A549 (cell line): ENCODE data around the gene RADX. TPM values are rescaled to one million over a fixed set of nuclear protein-coding genes. Genes with fewer than 3 reads are reported as not detected.

Experiments used
- ATAC-seq, 2 experiments: fragments of 200-7000 bp in 1 of 2; fragments of >200 bp in 1 of 2; cut with Nextera tagmentation in 1 of 2; cut with Tn5 transposase in 1 of 2; 3 replicates each; pipeline versions ENCODE4 v1.8.0 to v1.9.1; 2018 to 2020; ENCODE audit warnings: mild to moderate bottlenecking in 1 of 2, moderate library complexity in 1 of 2
- CTCF ChIA-PET: fragments of 300-600 bp; sonication (Branson Sonifier 250); formaldehyde crosslinking; extraction: SDS; loops from one replicate; lab custom pipeline; 2021; ENCODE audit warnings: antibody characterized with exemption, inconsistent platforms; lab: Yijun Ruan, JAX
- POLR2A ChIA-PET: fragments of 350-600 bp; formaldehyde crosslinking; extraction: SDS; loops from one replicate; lab custom pipeline; 2021; ENCODE audit warnings: antibody characterized with exemption, inconsistent platforms; lab: Yijun Ruan, JAX
- DNase-seq, 2 experiments: peaks; one replicate each; pipeline versions ENCODE4 v3.0.0 to v3.0.0-alpha.2; 2011 to 2016; ENCODE audit warnings: low read depth in 1 of 2, low spot score in 1 of 2
- FAIRE-seq: peaks from 2 replicates; lab custom pipeline; 2011; peaks lifted over from hg19 to GRCh38; lab: Jason Lieb, UNC
- H3K27ac ChIP-seq, 2 experiments: fragments of >200 bp; sonication (Bioruptor Twin); formaldehyde crosslinking; 3 replicates each; pipeline ENCODE4 v1.5.1; 2016 to 2017
- H3K4me1 ChIP-seq: fragments of >200 bp; sonication (Bioruptor Twin); formaldehyde crosslinking; 3 replicates; pipeline ENCODE4 v1.6.1; 2016
- H3K4me2 ChIP-seq: fragments of >200 bp; sonication (Bioruptor Twin); formaldehyde crosslinking; 3 replicates; pipeline ENCODE4 v1.6.1; 2016
- H3K4me3 ChIP-seq: fragments of >200 bp; sonication (Bioruptor Twin); formaldehyde crosslinking; 3 replicates; pipeline ENCODE4 v1.5.1; 2016
- H3K9me3 ChIP-seq: fragments of >200 bp; sonication (Bioruptor Twin); formaldehyde crosslinking; 3 replicates; pipeline ENCODE4 v1.6.1; 2016
- CBX2 ChIP-seq: fragments of 200-600 bp; sonication (generic); IDR thresholded peaks from 2 replicates; pipeline ENCODE4 v1.6.1; 2016; ENCODE audit warnings: low read depth, mild to moderate bottlenecking, borderline replicate concordance
- CEBPB ChIP-seq, 2 experiments: fragments of >200 bp in 1 of 2; sonication (Bioruptor Twin) in 1 of 2; formaldehyde crosslinking in 1 of 2; IDR thresholded peaks; 2 replicates each; pipeline ENCODE4 v1.6.1; 2012 to 2016
- EP300 ChIP-seq, 2 experiments: fragments of >200 bp; sonication (Bioruptor Twin); formaldehyde crosslinking; IDR thresholded peaks; 2 replicates in 1 of 2; 3 replicates in 1 of 2; pipeline ENCODE4 v1.6.1; 2016 to 2017
- ESRRA ChIP-seq: fragments of 150-350 bp; IDR thresholded peaks from 2 replicates; pipeline ENCODE4 v1.6.1; 2014; ENCODE audit warnings: mild to moderate bottlenecking, low read length, borderline replicate concordance
- FOSB ChIP-seq: fragments of 250-450 bp; sonication (Bioruptor Pico); IDR thresholded peaks from 2 replicates; pipeline ENCODE4 v1.5.0; 2020; ENCODE audit warnings: mild to moderate bottlenecking, moderate library complexity
- FOSL2 ChIP-seq, 2 experiments: fragments of 450-650 bp in 1 of 2; fragments of >200 bp in 1 of 2; sonication (Bioruptor Twin) in 1 of 2; formaldehyde crosslinking; IDR thresholded peaks; 2 replicates each; pipeline versions ENCODE4 v1.5.0 to v1.6.1; 2016 to 2020; ENCODE audit warnings: mild to moderate bottlenecking in 1 of 2, moderate library complexity in 1 of 2
- HEYL ChIP-seq: fragments of 250-450 bp; sonication (Bioruptor Pico); IDR thresholded peaks from 2 replicates; pipeline ENCODE4 v1.8.0; 2021; ENCODE audit warnings: mild to moderate bottlenecking, moderate library complexity
- HOXB13 ChIP-seq: fragments of 250-450 bp; sonication (Bioruptor Pico); IDR thresholded peaks from 2 replicates; pipeline ENCODE4 v1.5.0; 2020; ENCODE audit warnings: low read depth, mild to moderate bottlenecking, moderate library complexity
- JUN ChIP-seq, 2 experiments: fragments of >200 bp; sonication (Bioruptor Twin); formaldehyde crosslinking; IDR thresholded peaks; 2 replicates in 1 of 2; 3 replicates in 1 of 2; pipeline ENCODE4 v1.6.1; 2016 to 2017
- JUNB ChIP-seq: fragments of >200 bp; sonication (Bioruptor Twin); formaldehyde crosslinking; IDR thresholded peaks from 2 replicates; pipeline ENCODE4 v1.6.1; 2016
- KDM1A ChIP-seq: fragments of 200-600 bp; sonication (generic); IDR thresholded peaks from 2 replicates; pipeline ENCODE4 v1.6.1; 2016; ENCODE audit warnings: low read depth, mild to moderate bottlenecking
- NFE2L2 ChIP-seq: fragments of 150-350 bp; conservative IDR thresholded peaks from 2 replicates; pipeline ENCODE4 v1.6.1; 2014; ENCODE audit warnings: low read length
- PHF8 ChIP-seq: fragments of 200-600 bp; sonication (generic); IDR thresholded peaks from 2 replicates; pipeline ENCODE4 v1.6.1; 2016; ENCODE audit warnings: low read depth, mild to moderate bottlenecking, antibody characterized with exemption, moderate library complexity, borderline replicate concordance
- POLR2AphosphoS2 ChIP-seq: conservative IDR thresholded peaks from 2 replicates; pipeline ENCODE4 v1.6.1; 2012; ENCODE audit warnings: low read length, improper control_type of control experiment, inconsistent platforms
- RARB ChIP-seq: fragments of 250-450 bp; sonication (Bioruptor Pico); IDR thresholded peaks from 2 replicates; pipeline ENCODE4 v1.8.0; 2021; ENCODE audit warnings: mild to moderate bottlenecking, moderate library complexity
- SREBF2 ChIP-seq: fragments of 450-650 bp; IDR thresholded peaks from 2 replicates; pipeline ENCODE4 v1.6.1; 2014; ENCODE audit warnings: mild to moderate bottlenecking, moderate library complexity
- TFCP2L1 ChIP-seq: fragments of 250-450 bp; sonication (Bioruptor Pico); IDR thresholded peaks from 2 replicates; pipeline ENCODE4 v1.5.0; 2021; ENCODE audit warnings: mild to moderate bottlenecking
- TP53 ChIP-seq: fragments of 250-450 bp; sonication (Bioruptor Pico); IDR thresholded peaks from 2 replicates; pipeline ENCODE4 v1.5.0; 2021; ENCODE audit warnings: mild to moderate bottlenecking, moderate library complexity
- ZC3H11A ChIP-seq: fragments of 450-650 bp; IDR thresholded peaks from 2 replicates; pipeline ENCODE4 v1.6.1; 2014; ENCODE audit warnings: antibody characterized with exemption, mild to moderate bottlenecking
- ZSCAN20 ChIP-seq: fragments of 250-450 bp; sonication (Bioruptor Pico); IDR thresholded peaks from 2 replicates; pipeline ENCODE4 v1.8.0; 2022; ENCODE audit warnings: mild to moderate bottlenecking, moderate library complexity
- WGBS: methylation state at CpG from one replicate; pipeline ENCODE4 v1.1.6; 2017; ENCODE audit errors: missing lambda C conversion rate; 5-methylcytosine and 5-hydroxymethylcytosine counted together
- polyA plus RNA-seq, 4 experiments: library from polyadenylated mRNA; depleted of rRNA in 3 of 4; stranded (reverse); fragments of >200 nt; fragmentation: RNase III in 1 of 4; extraction: RNeasy Plus Mini Kit Qiagen cat#74134 plus additional on column Dnase treatment in 1 of 4; gene quantifications; 2 replicates in 3 of 4; 3 replicates in 1 of 4; pipeline ENCODE4 v1.2.3, GENCODE V29; 2011 to 2017
- TF ChIP-seq, protein P1 (sequence below): IDR thresholded peaks from 2 replicates; pipeline ENCODE4 v1.6.1; 2012
- TF ChIP-seq, protein P2 (sequence below): IDR thresholded peaks from 2 replicates; pipeline ENCODE4 v1.6.1; 2012
- TF ChIP-seq, protein P3 (sequence below): fragments of 150-350 bp; IDR thresholded peaks from 2 replicates; pipeline ENCODE4 v1.6.1; 2014; ENCODE audit warnings: low read depth, mild to moderate bottlenecking, low read length
- TF ChIP-seq, protein P4 (sequence below): fragments of >200 bp; sonication (Bioruptor Twin); formaldehyde crosslinking; IDR thresholded peaks from 2 replicates; pipeline ENCODE4 v1.6.1; 2016

The RADX gene
- polyA plus RNA-seq, 2 of the 4 experiments (the other 2 are of a cell fraction), result 0.12 to 0.25 TPM

DNA sequence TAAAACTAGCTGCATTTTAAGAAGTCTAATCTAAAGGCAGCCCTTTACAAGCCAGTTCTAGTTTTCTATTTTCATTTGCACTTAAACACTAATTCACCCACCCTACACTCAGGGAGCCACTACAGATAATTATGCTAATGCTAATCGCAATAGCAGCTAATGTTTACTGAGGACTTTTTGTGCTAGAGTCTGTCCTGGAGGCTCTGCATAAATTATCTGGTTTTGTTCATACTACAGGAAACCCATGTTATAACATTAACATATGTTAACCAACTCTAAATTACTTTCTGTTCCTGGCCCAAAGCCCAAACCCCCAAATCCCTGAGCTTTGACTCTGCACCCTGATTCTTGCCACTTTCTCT lies 480 bp upstream of the RADX start:
- TF ChIP-seq, protein P1, sequence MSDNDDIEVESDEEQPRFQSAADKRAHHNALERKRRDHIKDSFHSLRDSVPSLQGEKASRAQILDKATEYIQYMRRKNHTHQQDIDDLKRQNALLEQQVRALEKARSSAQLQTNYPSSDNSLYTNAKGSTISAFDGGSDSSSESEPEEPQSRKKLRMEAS, result no peak
- TF ChIP-seq NFE2L2 (no peak), HEYL (CRISPR knock-in tag) (no peak)
- TF ChIP-seq, all 56 proteins: peak for 0
- CTCF ChIA-PET, result interaction anchor here (0.9 kb wide), 1 partner anchor 8 kb away, joined by 3 read pairs; no protein-coding TSS in a partner anchor
- POLR2A ChIA-PET, result no interaction called here
- WGBS, result 55% methylated on average over 1 of the region's 1 CpG
- Histone ChIP-seq H3K9me3 (no peaks in the 10 kb centered on the region), H3K27ac (no peak overlapping the region), H3K4me1 (no peaks in the 10 kb centered on the region), H3K4me2 (peak overlapping the region; percentile 89), H3K4me3 (peak overlapping the region; percentile 50)
- no peak for DNase-seq
- no peak for ATAC-seq
- FAIRE-seq, result no peak

DNA sequence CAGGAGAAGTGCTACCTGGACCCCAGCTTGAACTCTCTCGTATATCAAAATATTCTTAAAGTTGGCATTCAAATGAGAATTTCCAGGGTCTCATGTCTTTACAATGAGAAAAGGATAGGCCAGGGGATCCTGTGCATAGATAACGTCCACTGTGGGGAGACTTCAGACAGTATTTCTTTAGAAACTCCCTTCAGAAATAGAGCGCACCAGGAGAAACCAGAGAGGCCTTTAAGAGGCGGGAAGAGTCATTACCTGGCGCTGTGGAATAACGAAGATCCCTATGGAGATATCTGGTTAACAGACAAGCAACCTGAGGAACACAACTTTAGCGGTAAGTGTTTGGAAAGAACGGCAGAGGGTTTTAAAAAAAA lies 600 bp downstream of the RADX start:
- 4% methylated on average over 8 of the region's 8 CpGs for WGBS
- ATAC-seq (peak in 1 of 2 experiments; percentile 66; a peak in 3 of 6 replicates), DNase-seq (no peak), FAIRE-seq (no peak)
- CTCF ChIA-PET, result interaction anchor here (0.7 kb wide), 1 partner anchor 9 kb away, joined by 3 read pairs; no protein-coding TSS in a partner anchor
- Histone ChIP-seq H3K9me3 (no peaks in the 10 kb centered on the region), H3K27ac (no peak overlapping the region), H3K4me2 (peak overlapping the region; percentile 89), H3K4me1 (no peaks in the 10 kb centered on the region), H3K4me3 (peak overlapping the region; percentile 50)
- POLR2A ChIA-PET, result no interaction called here
- TF ChIP-seq CEBPB (IDR thresholded peaks at IDR 0.05) (no peak), ZC3H11A (no peak), KDM1A (no peak), EP300 (IDR thresholded peaks at IDR 0.05) (no peak), JUNB (no peak), JUN (IDR thresholded peaks at IDR 0.05) (no peak)

DNA sequence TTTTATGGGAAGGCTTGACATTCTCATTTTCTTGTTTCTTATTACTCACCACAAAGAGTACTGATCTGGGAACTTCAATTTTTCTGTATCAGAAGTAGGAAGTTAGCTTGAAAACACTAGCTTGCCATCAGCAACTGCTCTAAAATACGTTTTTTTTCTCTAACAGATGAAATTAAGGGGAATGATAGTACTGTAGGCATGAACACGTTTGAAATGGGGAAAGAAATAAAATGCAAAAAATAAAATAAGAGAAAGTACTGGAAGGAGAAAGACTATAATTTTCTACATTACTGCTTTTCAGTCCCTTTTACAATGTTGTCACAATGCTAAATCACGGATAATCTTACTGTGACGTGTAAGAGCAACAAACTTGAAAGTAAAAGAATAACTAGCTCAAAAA lies 1.5 kb downstream of the RADX start:
- DNase-seq (no peak), FAIRE-seq (peak; percentile 76), ATAC-seq (no peak)
- ChIA-PET POLR2A (no interaction called here), CTCF (interaction anchor here (0.7 kb wide), 1 partner anchor 8 kb away, joined by 3 read pairs; no protein-coding TSS in a partner anchor)
- Histone ChIP-seq H3K9me3 (no peaks in the 10 kb centered on the region), H3K4me2 (no peak overlapping the region), H3K27ac (no peak overlapping the region), H3K4me1 (no peaks in the 10 kb centered on the region), H3K4me3 (no peak overlapping the region)
- 37% methylated on average over 4 of the region's 4 CpGs for WGBS
- TF ChIP-seq JUNB (no peak), ZSCAN20 (CRISPR knock-in tag) (no peak), FOSL2 (IDR thresholded peaks at IDR 0.05) (no peak), FOSL2 (CRISPR knock-in tag; IDR thresholded peaks at IDR 0.05) (no peak), EP300 (IDR thresholded peaks at IDR 0.05) (no peak), RARB (no peak), PHF8 (no peak), TFCP2L1 (CRISPR knock-in tag) (no peak), ESRRA (no peak), TP53 (CRISPR knock-in tag) (no peak), POLR2AphosphoS2 (no peak)
- TF ChIP-seq, protein P2, sequence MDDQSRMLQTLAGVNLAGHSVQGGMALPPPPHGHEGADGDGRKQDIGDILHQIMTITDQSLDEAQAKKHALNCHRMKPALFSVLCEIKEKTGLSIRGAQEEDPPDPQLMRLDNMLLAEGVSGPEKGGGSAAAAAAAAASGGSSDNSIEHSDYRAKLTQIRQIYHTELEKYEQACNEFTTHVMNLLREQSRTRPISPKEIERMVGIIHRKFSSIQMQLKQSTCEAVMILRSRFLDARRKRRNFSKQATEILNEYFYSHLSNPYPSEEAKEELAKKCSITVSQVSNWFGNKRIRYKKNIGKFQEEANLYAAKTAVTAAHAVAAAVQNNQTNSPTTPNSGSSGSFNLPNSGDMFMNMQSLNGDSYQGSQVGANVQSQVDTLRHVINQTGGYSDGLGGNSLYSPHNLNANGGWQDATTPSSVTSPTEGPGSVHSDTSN, result no peak

DNA sequence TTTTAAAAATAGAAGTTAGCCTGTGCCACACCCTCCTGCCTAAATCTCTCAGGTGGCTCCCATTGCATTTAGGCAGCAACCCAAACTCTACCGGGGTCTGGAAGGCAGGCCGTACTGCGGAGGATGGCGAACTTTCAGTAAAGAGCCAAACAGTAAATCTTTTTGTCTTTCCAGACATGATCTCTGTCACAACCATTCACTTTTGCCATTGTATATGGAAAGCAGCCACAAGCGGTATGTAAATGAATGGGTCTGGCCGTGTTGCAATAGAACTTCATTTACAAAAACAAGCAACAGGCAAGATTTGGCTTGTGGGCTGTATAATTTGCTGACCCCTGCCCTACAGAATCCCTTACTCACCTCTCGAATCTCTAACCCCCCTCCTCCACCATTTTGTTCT lies 3.3 kb downstream of the RADX start:
- Histone ChIP-seq H3K4me1 (no peaks in the 10 kb centered on the region), H3K9me3 (no peaks in the 10 kb centered on the region), H3K4me3 (no peak overlapping the region), H3K4me2 (no peak overlapping the region), H3K27ac (no peak overlapping the region)
- POLR2A ChIA-PET, result no interaction called here
- 41% methylated on average over 7 of the region's 7 CpGs for WGBS
- ATAC-seq (no peak), FAIRE-seq (peak; percentile 18), DNase-seq (no peak)
- TF ChIP-seq HOXB13 (CRISPR knock-in tag), result no peak
- TF ChIP-seq NFE2L2, result no peak
- TF ChIP-seq FOSB, result no peak
- TF ChIP-seq ZC3H11A, result no peak
- no peak for TF ChIP-seq KDM1A
- TF ChIP-seq CBX2, result no peak
- TF ChIP-seq FOSL2 (IDR thresholded peaks at IDR 0.05), result no peak
- TF ChIP-seq FOSL2 (CRISPR knock-in tag; IDR thresholded peaks at IDR 0.05), result no peak
- TF ChIP-seq, protein P3, sequence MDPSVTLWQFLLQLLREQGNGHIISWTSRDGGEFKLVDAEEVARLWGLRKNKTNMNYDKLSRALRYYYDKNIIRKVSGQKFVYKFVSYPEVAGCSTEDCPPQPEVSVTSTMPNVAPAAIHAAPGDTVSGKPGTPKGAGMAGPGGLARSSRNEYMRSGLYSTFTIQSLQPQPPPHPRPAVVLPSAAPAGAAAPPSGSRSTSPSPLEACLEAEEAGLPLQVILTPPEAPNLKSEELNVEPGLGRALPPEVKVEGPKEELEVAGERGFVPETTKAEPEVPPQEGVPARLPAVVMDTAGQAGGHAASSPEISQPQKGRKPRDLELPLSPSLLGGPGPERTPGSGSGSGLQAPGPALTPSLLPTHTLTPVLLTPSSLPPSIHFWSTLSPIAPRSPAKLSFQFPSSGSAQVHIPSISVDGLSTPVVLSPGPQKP, result no peak
- TF ChIP-seq, protein P4, sequence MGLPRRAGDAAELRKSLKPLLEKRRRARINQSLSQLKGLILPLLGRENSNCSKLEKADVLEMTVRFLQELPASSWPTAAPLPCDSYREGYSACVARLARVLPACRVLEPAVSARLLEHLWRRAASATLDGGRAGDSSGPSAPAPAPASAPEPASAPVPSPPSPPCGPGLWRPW, result no peak
- TF ChIP-seq, protein P2, result no peak
- no peak for TF ChIP-seq SREBF2
- CTCF ChIA-PET, result interaction anchor here (0.6 to 0.7 kb wide), 2 partner anchors 11 to 420 kb away, joined by 3 read pairs; no protein-coding TSS in a partner anchor
